Measurements from ENCODE around the gene TMPRSS6.
A peak's percentile ranks its signal among the peaks of the same experiment; 100 is the strongest.

DNA sequence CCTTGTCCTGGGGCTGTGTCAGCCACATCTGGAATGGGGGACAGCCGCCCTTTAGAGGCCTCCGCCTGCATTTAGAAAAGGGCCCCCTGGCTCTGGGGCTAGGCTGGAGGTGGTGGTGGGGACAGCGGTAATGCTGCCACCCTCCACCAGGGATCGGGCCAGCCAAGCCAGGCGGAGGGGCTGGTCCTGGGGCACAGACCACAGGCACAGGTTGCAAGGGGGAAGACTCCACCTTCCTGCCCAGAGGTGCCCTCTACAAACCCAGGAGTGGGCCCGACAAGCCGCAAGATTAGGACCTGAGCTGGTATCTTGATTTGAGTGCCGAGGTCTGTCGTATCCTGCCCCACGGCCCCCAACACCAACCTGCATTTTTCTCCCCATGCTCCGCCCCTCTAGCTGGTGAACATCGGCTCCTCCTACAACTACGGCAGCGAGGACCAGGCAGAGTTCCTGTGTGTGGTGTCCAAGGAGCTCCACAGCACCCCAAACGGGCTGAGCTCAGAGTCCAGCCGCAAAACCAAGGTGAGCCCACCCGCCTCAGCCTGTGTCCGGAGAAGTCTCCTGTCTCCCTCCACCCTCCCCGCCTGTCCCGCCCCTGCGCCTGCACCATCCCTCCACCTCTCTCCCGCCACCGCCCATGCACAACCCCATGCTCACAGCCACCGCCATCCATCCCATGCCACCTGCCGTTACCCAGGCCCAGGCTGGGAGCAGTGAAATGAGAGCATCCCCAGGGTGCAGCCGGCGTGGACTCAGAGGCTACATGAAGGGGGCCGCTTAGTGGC is 50.4 kb downstream of the TMPRSS6 start:
- TF ChIP-seq, protein P1, sequence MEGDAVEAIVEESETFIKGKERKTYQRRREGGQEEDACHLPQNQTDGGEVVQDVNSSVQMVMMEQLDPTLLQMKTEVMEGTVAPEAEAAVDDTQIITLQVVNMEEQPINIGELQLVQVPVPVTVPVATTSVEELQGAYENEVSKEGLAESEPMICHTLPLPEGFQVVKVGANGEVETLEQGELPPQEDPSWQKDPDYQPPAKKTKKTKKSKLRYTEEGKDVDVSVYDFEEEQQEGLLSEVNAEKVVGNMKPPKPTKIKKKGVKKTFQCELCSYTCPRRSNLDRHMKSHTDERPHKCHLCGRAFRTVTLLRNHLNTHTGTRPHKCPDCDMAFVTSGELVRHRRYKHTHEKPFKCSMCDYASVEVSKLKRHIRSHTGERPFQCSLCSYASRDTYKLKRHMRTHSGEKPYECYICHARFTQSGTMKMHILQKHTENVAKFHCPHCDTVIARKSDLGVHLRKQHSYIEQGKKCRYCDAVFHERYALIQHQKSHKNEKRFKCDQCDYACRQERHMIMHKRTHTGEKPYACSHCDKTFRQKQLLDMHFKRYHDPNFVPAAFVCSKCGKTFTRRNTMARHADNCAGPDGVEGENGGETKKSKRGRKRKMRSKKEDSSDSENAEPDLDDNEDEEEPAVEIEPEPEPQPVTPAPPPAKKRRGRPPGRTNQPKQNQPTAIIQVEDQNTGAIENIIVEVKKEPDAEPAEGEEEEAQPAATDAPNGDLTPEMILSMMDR (IDR thresholded peaks at IDR 0.05; ENCODE audit: control extremely low read depth in 1 of 3, insufficient read depth in 1 of 3, low read depth in 1 of 3, low read length in 3 of 3) = peak; percentile 15 to 56 (median 33); a peak in 3 of 4 replicates
- TF ChIP-seq CEBPB (IDR thresholded peaks at IDR 0.05; ENCODE audit: low read depth, low read length) = no peak
- no peak for TF ChIP-seq RFX5 (IDR thresholded peaks at IDR 0.05; ENCODE audit: borderline replicate concordance, low read depth, low read length)
- TF ChIP-seq SP1 (IDR thresholded peaks at IDR 0.05; ENCODE audit: low read depth, low read length) = no peak
- no peak for TF ChIP-seq POLR2A (IDR thresholded peaks at IDR 0.05; ENCODE audit: control extremely low read depth in 1 of 2, low read depth in 2 of 2, low read length in 2 of 2)
- no peak for TF ChIP-seq GABPA (IDR thresholded peaks at IDR 0.05; ENCODE audit: borderline replicate concordance, insufficient read depth, low read length)
- TF ChIP-seq EZH2 (IDR thresholded peaks at IDR 0.05; ENCODE audit: low read depth, low read length, severe bottlenecking) = no peak
- no peak for TF ChIP-seq EGR1 (IDR thresholded peaks at IDR 0.05; ENCODE audit: borderline replicate concordance, low read depth, low read length)
- no peak for TF ChIP-seq POLR2AphosphoS5 (IDR thresholded peaks at IDR 0.05; ENCODE audit: low read depth, low read length)
- no peak for TF ChIP-seq KDM4A (IDR thresholded peaks at IDR 0.05; ENCODE audit: low read depth, low read length, severe bottlenecking)
